ENCODE measurements around the gene TOR3A. TPM values are rescaled to one million over a fixed set of nuclear protein-coding genes. Genes with fewer than 3 reads are reported as not detected.

Gene TOR3A
- total and polyA plus RNA-seq, 2 of the 13 experiments (the other 11 are each of a cell fraction or from before 2014, with no cell fraction given), result 14.7 to 28.4 TPM

GRCh38 chr1:179143322-179143721 lies 61.5 kb downstream of the TOR3A start:
- no TSS peak for BruUV-seq (replicated peaks)
- CTCF ChIA-PET (ENCODE audit: low intra/inter-chr PET ratio, low total read pairs), result no interaction called here
- no peak overlapping the region for H3K27ac ChIP-seq (ENCODE audit: extremely low read length, insufficient read depth, low read length)
- no peak for TF ChIP-seq RAD51 (IDR thresholded peaks at IDR 0.05; ENCODE audit: borderline replicate concordance)
- TF ChIP-seq ZKSCAN1 (IDR thresholded peaks at IDR 0.05; ENCODE audit: low read length), result no peak
- TF ChIP-seq THAP9 (CRISPR knock-in tag; IDR thresholded peaks at IDR 0.05; ENCODE audit: borderline replicate concordance), result no peak
- TF ChIP-seq RFXAP (CRISPR knock-in tag; IDR thresholded peaks at IDR 0.05; ENCODE audit: borderline replicate concordance), result no peak
- peaks cover 16% of the 10 kb centered on the region for H3K79me2 ChIP-seq (ENCODE audit: insufficient read depth, low read length)
- intact Hi-C loops (cut with micrococcal nuclease; ENCODE audit: unreplicated experiment) (no loop called here), in situ Hi-C loops (cut with HindIII; ENCODE audit: extremely low pct_ligation_motif_present, low pct_unique_long_range_greater_than_20kb) (no loop called here)
- peaks cover 14% of the 10 kb centered on the region for H3K4me1 ChIP-seq (ENCODE audit: insufficient read depth, low read length)
- H3K4me3 ChIP-seq (replicated peaks in 1 of 3; ENCODE audit: insufficient read depth in 1 of 3, low read depth in 2 of 3, low read length in 3 of 3), result no peak overlapping the region
- WGBS (ENCODE audit: low lambda C conversion rate), result 95% methylated on average over 3 of the region's 3 CpGs
- FAIRE-seq (no peak), DNase-seq (ENCODE audit: low spot score) (no peak), ATAC-seq (no peak)
- POLR2A ChIA-PET, result no interaction called here
- H3K27me3 ChIP-seq (ENCODE audit: control insufficient read depth in 1 of 2, insufficient read depth in 2 of 2, low read length in 2 of 2), result no peaks in the 10 kb centered on the region
- no peak overlapping the region for H3K4me2 ChIP-seq (ENCODE audit: low read depth, low read length)
- no peaks in the 10 kb centered on the region for H3K9me3 ChIP-seq (ENCODE audit: low read length)
- H2AFZ ChIP-seq (ENCODE audit: low read length), result no peak overlapping the region
- no peak overlapping the region for H3K9ac ChIP-seq (ENCODE audit: insufficient read depth, low read depth, low read length)
- no peaks in the 10 kb centered on the region; a peak in 1 of 5 replicates for H3K36me3 ChIP-seq (replicated peaks in 1 of 2; ENCODE audit: control insufficient read depth in 1 of 2, insufficient read depth in 2 of 2, low read length in 2 of 2)
- no peaks in the 10 kb centered on the region for H4K20me1 ChIP-seq (ENCODE audit: insufficient read depth, low read length)

- 100% methylated on average over 1 of the region's 1 CpG for WGBS (ENCODE audit: low lambda C conversion rate)
- ChIA-PET CTCF (ENCODE audit: low intra/inter-chr PET ratio, low total read pairs) (no interaction called here), POLR2A (no interaction called here)
- H3K4me3 ChIP-seq (replicated peaks in 1 of 3; ENCODE audit: insufficient read depth in 1 of 3, low read depth in 2 of 3, low read length in 3 of 3), result no peak overlapping the region
- ATAC-seq (no peak), DNase-seq (ENCODE audit: low spot score) (no peak), FAIRE-seq (no peak)
- no peak overlapping the region for H2AFZ ChIP-seq (ENCODE audit: low read length)
- no peaks in the 10 kb centered on the region for H3K9me3 ChIP-seq (ENCODE audit: low read length)
- no TSS peak for BruUV-seq (replicated peaks)
- in situ Hi-C loops (cut with HindIII; ENCODE audit: extremely low pct_ligation_motif_present, low pct_unique_long_range_greater_than_20kb), result no loop called here
- no peak for TF ChIP-seq ZNF598 (CRISPR knock-in tag; IDR thresholded peaks at IDR 0.05; ENCODE audit: borderline replicate concordance)
- no peak for TF ChIP-seq ZNF407 (CRISPR knock-in tag; IDR thresholded peaks at IDR 0.05; ENCODE audit: not compliant biosample characterization)
- H3K4me2 ChIP-seq (ENCODE audit: low read depth, low read length), result no peak overlapping the region
- H3K27ac ChIP-seq (ENCODE audit: extremely low read length, insufficient read depth, low read length), result no peak overlapping the region
- no peak overlapping the region for H3K9ac ChIP-seq (ENCODE audit: insufficient read depth, low read depth, low read length)
- no peaks in the 10 kb centered on the region for H4K20me1 ChIP-seq (ENCODE audit: insufficient read depth, low read length)
- intact Hi-C loops (cut with micrococcal nuclease; ENCODE audit: unreplicated experiment), result no loop called here
- H3K27me3 ChIP-seq (ENCODE audit: control insufficient read depth in 1 of 2, insufficient read depth in 2 of 2, low read length in 2 of 2), result no peaks in the 10 kb centered on the region
- peaks cover 14% of the 10 kb centered on the region for H3K4me1 ChIP-seq (ENCODE audit: insufficient read depth, low read length)
- H3K36me3 ChIP-seq (replicated peaks in 1 of 2; ENCODE audit: control insufficient read depth in 1 of 2, insufficient read depth in 2 of 2, low read length in 2 of 2), result no peaks in the 10 kb centered on the region; a peak in 1 of 5 replicates
- peaks cover 22% of the 10 kb centered on the region for H3K79me2 ChIP-seq (ENCODE audit: insufficient read depth, low read length)
Observed at GRCh38 chr1:179144626-179145025, 62.8 kb downstream of the TOR3A start.

Data from HepG2 (cell line).